Upper lobe of right lung (tissue), 1 donor: ENCODE measurements around the gene GJA4. TPM values are rescaled to one million over a fixed set of nuclear protein-coding genes. Genes with fewer than 3 reads are reported as not detected.
A peak's percentile ranks its signal among the peaks of the same experiment; 100 is the strongest.
"Not testable (repeated sequence)": the region's sequence is repeated elsewhere in the genome, so short reads cannot be mapped to it uniquely, and the experiment has no call there.

Experiments
- ATAC-seq: fragments of 200-7000 bp; cut with Tn5 transposase; one replicate; pipeline ENCODE4 v1.9.1; 2020; ENCODE audit warnings: mild to moderate bottlenecking, moderate library complexity
- DNase-seq: peaks from one replicate; pipeline ENCODE4 v3.0.0-alpha.2; 2020
- H3K27ac ChIP-seq: fragments of 200-600 bp; one replicate; pipeline ENCODE4 v1.8.0; 2022
- H3K27me3 ChIP-seq: fragments of 200-600 bp; one replicate; pipeline ENCODE4 v1.8.0; 2022; ENCODE audit warnings: mild to moderate bottlenecking
- H3K36me3 ChIP-seq: fragments of 200-600 bp; one replicate; pipeline ENCODE4 v1.8.0; 2022
- H3K4me1 ChIP-seq: fragments of 200-600 bp; one replicate; pipeline ENCODE4 v1.8.0; 2022
- H3K4me3 ChIP-seq: fragments of 200-600 bp; one replicate; pipeline ENCODE4 v1.8.0; 2022; ENCODE audit warnings: mild to moderate bottlenecking
- H3K9me3 ChIP-seq: fragments of 200-600 bp; one replicate; pipeline ENCODE4 v1.8.0; 2022
- CTCF ChIP-seq: fragments of 200-600 bp; IDR thresholded peaks from one replicate; pipeline ENCODE4 v1.8.0; 2022; ENCODE audit warnings: antibody characterized with exemption
- intact Hi-C: fragments of 100-400 bp; cut with DNase I; formaldehyde crosslinking; loops from one replicate; pipeline ENCODE4 v1.11.0; 2022
- total RNA-seq: library from RNA; stranded (reverse); fragmentation: NEBNext Ultra II Directional; extraction: Animal tissue kit (Norgen Biotek cat#: 25700); gene quantifications from one replicate; pipeline ENCODE4 v1.2.1, GENCODE V29; 2021
- donor health status: DM: no; HTN: yes; CAD: no; lungs with severe emphysema.

GJA4 gene
- total RNA-seq, 1 donor from 2014 or later = 20.0 TPM

DNA sequence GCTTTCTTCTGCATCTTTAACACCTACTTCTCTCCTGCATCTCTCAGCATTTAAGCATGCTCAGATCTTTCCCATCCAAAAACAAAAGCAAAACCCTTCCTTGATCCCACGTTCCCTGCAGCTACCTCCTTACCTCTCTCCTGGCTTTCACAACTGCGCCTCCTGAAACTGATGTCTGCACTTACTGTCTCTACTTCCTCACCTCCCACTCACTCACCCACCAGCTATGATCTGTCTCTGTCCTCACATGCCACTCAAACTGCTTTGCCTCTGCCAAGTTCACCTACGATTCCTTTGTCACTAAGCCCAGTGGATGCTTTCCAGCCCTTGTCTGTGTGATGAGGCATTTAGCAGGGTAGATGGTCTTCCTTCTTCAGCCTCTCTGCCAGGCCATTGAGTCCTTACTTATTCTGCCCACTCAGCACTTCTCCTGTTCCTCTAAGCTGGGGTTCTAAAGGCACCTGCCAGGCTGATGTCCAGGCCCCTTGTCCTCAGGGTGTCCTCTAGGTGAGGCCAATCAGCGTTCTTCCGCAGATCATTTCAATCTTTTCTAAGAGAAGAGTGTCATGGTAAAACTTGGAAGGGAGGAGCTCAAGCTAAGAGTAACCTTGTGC is 21.8 kb upstream of the GJA4 start:
- Histone ChIP-seq H3K27me3 (no peaks in the 10 kb centered on the region), H3K4me1 (no peaks in the 10 kb centered on the region), H3K9me3 (no peaks in the 10 kb centered on the region), H3K27ac (no peak overlapping the region), H3K36me3 (no peaks in the 10 kb centered on the region), H3K4me3 (no peak overlapping the region)
- ATAC-seq (no peak), DNase-seq (no peak)
- TF ChIP-seq CTCF = no peak
- intact Hi-C loops = no loop called here

DNA sequence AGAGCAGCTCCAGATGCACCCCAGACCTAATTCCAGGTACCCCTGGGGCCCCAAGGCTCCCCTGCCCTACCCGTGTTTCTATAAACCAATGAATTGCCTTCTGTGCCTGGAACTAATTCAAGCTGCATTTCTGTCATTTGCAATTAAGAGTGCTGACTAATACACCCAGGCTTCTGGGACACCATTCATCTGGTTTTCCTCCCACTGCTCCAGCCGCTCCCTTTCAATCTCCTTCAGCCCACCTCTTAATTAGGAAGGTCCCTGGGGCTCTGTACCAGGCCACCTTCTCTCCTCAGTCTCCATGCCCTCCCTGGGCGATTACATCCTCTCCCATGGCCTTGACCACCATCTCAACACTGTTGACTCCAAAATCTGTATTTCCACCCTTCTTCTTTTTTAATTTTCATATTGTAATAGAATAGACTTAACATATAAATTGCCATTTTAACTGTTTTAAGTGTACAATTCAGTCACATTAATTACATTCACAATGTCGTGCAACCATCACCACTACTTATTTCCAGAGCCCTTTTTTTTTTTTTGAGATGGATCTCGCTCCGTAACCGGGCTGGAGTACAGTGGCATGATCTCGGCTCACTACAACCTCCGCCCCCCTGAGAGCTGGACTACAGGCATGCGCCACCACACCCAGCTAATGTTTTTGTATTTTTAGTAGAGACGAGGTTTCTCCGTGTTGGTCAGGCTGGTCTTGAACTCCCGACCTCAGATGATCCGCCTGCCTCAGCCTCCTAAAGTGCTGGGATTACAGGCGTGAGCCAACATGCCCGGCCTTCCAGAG is 21.0 kb upstream of the GJA4 start:
- no peak overlapping the region for H3K27ac ChIP-seq
- intact Hi-C loops = no loop called here
- TF ChIP-seq CTCF = no peak
- H3K9me3 ChIP-seq = no peaks in the 10 kb centered on the region
- no peaks in the 10 kb centered on the region for H3K36me3 ChIP-seq
- DNase-seq (no peak), ATAC-seq (no peak)
- no peaks in the 10 kb centered on the region for H3K4me1 ChIP-seq
- no peak overlapping the region for H3K4me3 ChIP-seq
- H3K27me3 ChIP-seq = peaks cover 8% of the 10 kb centered on the region

DNA sequence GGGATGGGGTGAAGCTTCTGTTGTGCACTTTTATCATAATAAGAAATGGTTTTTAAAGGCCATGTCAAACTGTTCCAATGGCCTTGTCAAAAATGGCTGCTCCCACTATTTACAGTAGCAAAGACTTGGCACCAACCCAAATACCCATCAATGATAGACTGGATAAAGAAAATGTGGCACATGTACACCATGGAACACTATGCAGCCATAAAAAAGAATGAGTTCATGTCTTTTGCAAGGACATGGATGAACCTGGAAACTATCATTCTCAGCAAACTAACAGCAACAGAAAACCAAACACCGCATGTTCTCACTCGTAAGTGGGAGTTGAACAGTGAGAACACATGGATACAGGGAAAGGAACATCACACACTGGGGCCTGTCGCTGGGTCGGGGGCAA is 19.7 kb upstream of the GJA4 start:
- H3K27ac ChIP-seq, H3K9me3 ChIP-seq, H3K36me3 ChIP-seq, DNase-seq, intact Hi-C loops, H3K4me3 ChIP-seq, ATAC-seq, H3K4me1 ChIP-seq: not testable (repeated sequence)
- H3K27me3 ChIP-seq = peaks cover 14% of the 10 kb centered on the region

DNA sequence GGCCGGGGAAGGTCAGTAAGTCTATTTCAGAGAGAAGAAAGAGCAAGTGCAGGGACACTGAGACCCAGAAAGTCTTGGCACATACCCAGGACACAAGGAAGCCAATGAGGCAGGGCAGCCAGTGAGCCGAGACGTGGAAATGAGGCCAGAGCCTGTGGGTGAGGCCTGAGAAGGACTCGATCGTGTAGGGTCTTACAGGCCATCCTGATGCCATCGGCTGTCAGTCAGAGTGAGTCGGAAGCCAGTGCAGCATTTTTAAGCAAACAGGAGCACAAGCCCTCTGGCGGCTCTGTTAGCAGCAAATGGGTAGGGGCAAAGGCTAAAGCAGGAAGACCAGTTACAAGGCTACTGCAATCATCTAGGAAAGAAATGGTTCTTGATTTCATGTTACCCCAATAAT is 17.8 kb upstream of the GJA4 start:
- no peak overlapping the region for H3K4me3 ChIP-seq
- DNase-seq = no peak
- no peaks in the 10 kb centered on the region for H3K36me3 ChIP-seq
- H3K27ac ChIP-seq = no peak overlapping the region
- no peak for TF ChIP-seq CTCF
- ATAC-seq = no peak
- H3K27me3 ChIP-seq = peaks cover 14% of the 10 kb centered on the region
- H3K4me1 ChIP-seq = no peaks in the 10 kb centered on the region
- intact Hi-C loops = no loop called here
- H3K9me3 ChIP-seq = no peaks in the 10 kb centered on the region

- Histone ChIP-seq H3K4me1 (peaks cover 13% of the 10 kb centered on the region), H3K27ac (no peak overlapping the region), H3K27me3 (peaks cover 33% of the 10 kb centered on the region), H3K36me3 (no peaks in the 10 kb centered on the region), H3K9me3 (no peaks in the 10 kb centered on the region), H3K4me3 (no peak overlapping the region)
- intact Hi-C loops = no loop called here
- DNase-seq (peak; percentile 38), ATAC-seq (no peak)
- no peak for TF ChIP-seq CTCF
Observed at GRCh38 chr1:34776911-34777310, 15.9 kb upstream of the GJA4 start.

- intact Hi-C loops = no loop called here
- H3K36me3 ChIP-seq = no peaks in the 10 kb centered on the region
- no peaks in the 10 kb centered on the region for H3K9me3 ChIP-seq
- peak; percentile 58 for ATAC-seq
- no peak overlapping the region for H3K4me3 ChIP-seq
- H3K27ac ChIP-seq = no peak overlapping the region
- H3K4me1 ChIP-seq = peaks cover 13% of the 10 kb centered on the region
- peak; percentile 37 for DNase-seq
- H3K27me3 ChIP-seq = peaks cover 40% of the 10 kb centered on the region
- TF ChIP-seq CTCF = no peak
Observed at GRCh38 chr1:34777519-34778321, 15.1 kb upstream of the GJA4 start.
